A549 (cell line): ENCODE measurements around the gene NUDT1.

Experiments
- CHD2 ChIP-seq: fragments of 150-350 bp; IDR thresholded peaks from 2 replicates; pipeline ENCODE4 v1.6.1; 2014; ENCODE audit warnings: low read length; ENCODE audit not compliant: partially characterized antibody
- CTCF ChIP-seq: fragments of >200 bp; sonication (Bioruptor Twin); formaldehyde crosslinking; IDR thresholded peaks from 3 replicates; pipeline ENCODE4 v1.5.1; 2016
- EP300 ChIP-seq, 2 experiments: fragments of >200 bp; sonication (Bioruptor Twin); formaldehyde crosslinking; IDR thresholded peaks; 2 replicates in 1 of 2; 3 replicates in 1 of 2; pipeline ENCODE4 v1.6.1; 2016 to 2017
- ESRRA ChIP-seq: fragments of 150-350 bp; IDR thresholded peaks from 2 replicates; pipeline ENCODE4 v1.6.1; 2014; ENCODE audit warnings: mild to moderate bottlenecking, low read length, borderline replicate concordance
- HDAC2 ChIP-seq: fragments of 200-600 bp; sonication (generic); IDR thresholded peaks from 2 replicates; pipeline ENCODE4 v1.6.1; 2016
- HOXA7 ChIP-seq: fragments of 250-450 bp; sonication (Bioruptor Pico); IDR thresholded peaks from 2 replicates; pipeline ENCODE4 v1.5.0; 2020; ENCODE audit warnings: mild to moderate bottlenecking, moderate library complexity
- HOXB5 ChIP-seq: fragments of 250-450 bp; sonication (Bioruptor Pico); IDR thresholded peaks from 2 replicates; pipeline ENCODE4 v1.5.0; 2020; ENCODE audit warnings: mild to moderate bottlenecking, moderate library complexity
- JUN ChIP-seq, 2 experiments: fragments of >200 bp; sonication (Bioruptor Twin); formaldehyde crosslinking; IDR thresholded peaks; 2 replicates in 1 of 2; 3 replicates in 1 of 2; pipeline ENCODE4 v1.6.1; 2016 to 2017
- KDM5A ChIP-seq: fragments of 200-600 bp; sonication (generic); IDR thresholded peaks from 2 replicates; pipeline ENCODE4 v1.6.1; 2016; ENCODE audit warnings: antibody characterized with exemption, mild to moderate bottlenecking
- MAX ChIP-seq: IDR thresholded peaks from 2 replicates; pipeline ENCODE4 v1.6.1; 2012
- PHF8 ChIP-seq: fragments of 200-600 bp; sonication (generic); IDR thresholded peaks from 2 replicates; pipeline ENCODE4 v1.6.1; 2016; ENCODE audit warnings: low read depth, mild to moderate bottlenecking, antibody characterized with exemption, moderate library complexity, borderline replicate concordance
- POLR2A ChIP-seq: IDR thresholded peaks from 2 replicates; pipeline ENCODE4 v1.6.1; 2012; ENCODE audit warnings: mild to moderate bottlenecking, low read length
- REST ChIP-seq: fragments of 200-600 bp; sonication (generic); IDR thresholded peaks from 2 replicates; pipeline ENCODE4 v1.6.1; 2016; ENCODE audit warnings: antibody characterized with exemption, mild to moderate bottlenecking, moderate library complexity
- SREBF2 ChIP-seq: fragments of 450-650 bp; IDR thresholded peaks from 2 replicates; pipeline ENCODE4 v1.6.1; 2014; ENCODE audit warnings: mild to moderate bottlenecking, moderate library complexity

GRCh38 chr7:2248984-2249694 is 7.1 kb downstream of the NUDT1 start:
- TF ChIP-seq HDAC2: no peak
- no peak for TF ChIP-seq CTCF
- TF ChIP-seq HOXB5: no peak
- TF ChIP-seq POLR2A: no peak
- no peak for TF ChIP-seq PHF8
- no peak for TF ChIP-seq SREBF2
- peak; percentile 85 for TF ChIP-seq MAX
- TF ChIP-seq REST: no peak
- no peak for TF ChIP-seq HOXA7
- TF ChIP-seq ESRRA: no peak
- no peak for TF ChIP-seq CHD2
- TF ChIP-seq KDM5A: no peak
- TF ChIP-seq JUN (IDR thresholded peaks at IDR 0.05): no peak
- no peak for TF ChIP-seq EP300 (IDR thresholded peaks at IDR 0.05)
